CD4-positive, alpha-beta memory T cell (primary cell): ENCODE results near the gene TOB2. TPM values are rescaled to one million over a fixed set of nuclear protein-coding genes. Genes with fewer than 3 reads are reported as not detected.

Experiments used
- CTCF ChIA-PET: fragments of 350-600 bp; sonication (Branson Sonifier 250); formaldehyde crosslinking; loops from one replicate; lab custom pipeline; 2021; ENCODE audit warnings: inconsistent platforms; ENCODE audit not compliant: partially characterized antibody; lab: Charles Lee
- POLR2A ChIA-PET: fragments of 350-600 bp; sonication (Branson Sonifier 250); formaldehyde crosslinking; loops from one replicate; lab custom pipeline; 2021; ENCODE audit not compliant: partially characterized antibody; lab: Charles Lee
- DNase-seq, 5 donors: peaks; one replicate each; pipeline versions ENCODE4 v3.0.0 to v3.0.0-alpha.2; 2020 to 2022; ENCODE audit warnings: mixed read lengths in 1 of 5
- H3K27ac ChIP-seq: one replicate; pipeline ENCODE4 v1.7.0; 2013; ENCODE audit warnings: low read depth, low read length
- H3K27me3 ChIP-seq: 2 replicates; pipeline ENCODE4 v1.7.0; 2013; ENCODE audit warnings: mild to moderate bottlenecking, low read length, moderate library complexity; ENCODE audit not compliant: insufficient read depth
- H3K36me3 ChIP-seq: 2 replicates; pipeline ENCODE4 v1.7.0; 2013; ENCODE audit warnings: mild to moderate bottlenecking, low read length, moderate library complexity; ENCODE audit not compliant: insufficient read depth
- H3K4me1 ChIP-seq: 2 replicates; pipeline ENCODE4 v1.7.0; 2013; ENCODE audit warnings: mild to moderate bottlenecking, low read length, moderate library complexity; ENCODE audit not compliant: insufficient read depth
- H3K4me3 ChIP-seq, 2 donors: one replicate each; pipeline ENCODE4 v1.7.0; 2013; ENCODE audit warnings: low read length in 2 of 2, mild to moderate bottlenecking in 1 of 2
- H3K9me3 ChIP-seq, 2 donors: one replicate each; pipeline ENCODE4 v1.7.0; 2013; ENCODE audit warnings: low read length in 2 of 2, control low read depth in 1 of 2; ENCODE audit not compliant: control insufficient read depth in 1 of 2
- H3K27ac Mint-ChIP-seq, 7 donors: one replicate each; pipeline ENCODE4 v1.8.0; 2020 to 2021; ENCODE audit warnings: mixed read lengths in 7 of 7, mild to moderate bottlenecking in 6 of 7, inconsistent platforms in 3 of 7, moderate library complexity in 3 of 7
- H3K27me3 Mint-ChIP-seq, 2 donors: one replicate each; pipeline ENCODE4 v1.8.0; 2020 to 2021; ENCODE audit warnings: mixed read lengths in 2 of 2
- H3K36me3 Mint-ChIP-seq, 2 donors: one replicate each; pipeline ENCODE4 v1.8.0; 2020 to 2021; ENCODE audit warnings: mixed read lengths in 2 of 2, inconsistent platforms in 1 of 2, mild to moderate bottlenecking in 1 of 2
- H3K4me1 Mint-ChIP-seq, 4 donors: one replicate each; pipeline ENCODE4 v1.8.0; 2020 to 2021; ENCODE audit warnings: mixed read lengths in 4 of 4, mild to moderate bottlenecking in 1 of 4
- H3K4me3 Mint-ChIP-seq, 8 donors: one replicate each; pipeline ENCODE4 v1.8.0; 2020 to 2021; ENCODE audit warnings: mixed read lengths in 8 of 8, mild to moderate bottlenecking in 7 of 8, moderate library complexity in 6 of 8, inconsistent platforms in 3 of 8
- H3K9me3 Mint-ChIP-seq, 8 donors: one replicate each; pipeline ENCODE4 v1.8.0; 2020 to 2021; ENCODE audit warnings: mixed read lengths in 8 of 8, mild to moderate bottlenecking in 5 of 8, inconsistent platforms in 3 of 8, moderate library complexity in 1 of 8
- intact Hi-C: fragments of 100-400 bp; cut with micrococcal nuclease; formaldehyde crosslinking; loops from one replicate; pipeline ENCODE4 v1.15.1; 2023
- polyA plus RNA-seq, 2 donors: library from polyadenylated mRNA; unstranded; fragments of 300-500 nt; fragmentation: Illumina TruSeq; gene quantifications; one replicate each; pipeline ENCODE4 v1.2.3, GENCODE V29; 2021
- total RNA-seq, 2 experiments: library from RNA; stranded (reverse); gene quantifications; one replicate each; pipeline ENCODE4 v1.2.3, GENCODE V29; 2021

TOB2 gene
- total RNA-seq (10 to 100 TPM; 37.5 to 38.7 TPM), polyA plus RNA-seq (10 to 100 TPM in 1 of 2 donors, 1 to 10 TPM in 1; 9.6 to 26.5 TPM)

GRCh38 chr22:41446639-41447434 lies at the start of gene TOB2:
TSS of gene TOB2 (minus strand) at chr22:41446801. CDS start at chr22:41437345, 9,456 bp downstream.
- Mint-ChIP-seq H3K27ac (peak within 1 kb of the TSS; percentile 94 to 99 (median 96)), H3K4me1 (peaks cover 16 to 59% (median 28%) of the 10 kb centered on the region in 4 donors), H3K27me3 (peaks cover 0 to 2% of the 10 kb centered on the region in 2 donors), H3K4me3 (peak within 1 kb of the TSS; percentile 90 to 100 (median 96)), H3K36me3 (peaks cover 0 to 42% of the 10 kb centered on the region in 2 donors), H3K9me3 (peaks cover 0 to 6% (median 0%) of the 10 kb centered on the region in 8 donors)
- no peaks in the 10 kb centered on the region for H3K36me3 ChIP-seq
- H3K27ac ChIP-seq: peak within 1 kb of the TSS; percentile 87
- H3K4me3 ChIP-seq: peak within 1 kb of the TSS; percentile 71 to 96
- H3K9me3 ChIP-seq: no peaks in the 10 kb centered on the region
- POLR2A ChIA-PET: interaction anchor here (0.6 to 10.7 kb wide), 28 partner anchors 10 to 495 kb away, joined by 3 to 261 read pairs (median 6); partner anchors contain the start of genes ACO2, DESI1, EP300 and PHF5A
- CTCF ChIA-PET: interaction anchor here (1.1 to 2.0 kb wide), 2 partner anchors 22 to 220 kb away, joined by 4 to 7 read pairs; partner anchors contain the start of genes ACO2 and PHF5A
- H3K4me1 ChIP-seq: peaks cover 18% of the 10 kb centered on the region
- DNase-seq: peak; percentile 92 to 94 (median 93)
- no peaks in the 10 kb centered on the region for H3K27me3 ChIP-seq
- intact Hi-C loops: loop anchor here (2.0 to 10.0 kb wide), 3 partner anchors 138 to 495 kb away; partner anchors contain the start of genes DESI1, PMM1, RBX1 and XRCC6

- Mint-ChIP-seq H3K4me3 (no peak overlapping the region), H3K27me3 (no peaks in the 10 kb centered on the region), H3K4me1 (peaks cover 16 to 35% (median 24%) of the 10 kb centered on the region in 4 donors), H3K27ac (peak overlapping the region in 4 of 7 donors; percentile 35 to 84 (median 52)), H3K9me3 (no peaks in the 10 kb centered on the region), H3K36me3 (peaks cover 0 to 8% of the 10 kb centered on the region in 2 donors)
- Histone ChIP-seq H3K4me1 (no peaks in the 10 kb centered on the region), H3K36me3 (peaks cover 3% of the 10 kb centered on the region), H3K4me3 (no peak overlapping the region), H3K27ac (no peak overlapping the region), H3K27me3 (no peaks in the 10 kb centered on the region), H3K9me3 (no peaks in the 10 kb centered on the region)
- ChIA-PET POLR2A (no interaction called here), CTCF (interaction anchor here (0.8 kb wide), 1 partner anchor 87 kb away, joined by 3 read pairs; no protein-coding TSS in a partner anchor)
- DNase-seq: no peak
- intact Hi-C loops: no loop called here
Measured at GRCh38 chr22:41491374-41492100, 44.9 kb upstream of the TOB2 start.

GRCh38 chr22:41488596-41489385 lies 42.2 kb upstream of the TOB2 start:
- ChIA-PET POLR2A (interaction anchor here (0.6 to 0.8 kb wide), 2 partner anchors 13 to 42 kb away, joined by 3 read pairs; no protein-coding TSS in a partner anchor), CTCF (interaction anchor here (0.9 kb wide), 1 partner anchor 85 kb away, joined by 7 read pairs; no protein-coding TSS in a partner anchor)
- peaks cover 0 to 4% of the 10 kb centered on the region in 2 donors for H3K36me3 Mint-ChIP-seq

GRCh38 chr22:41488076-41488475 lies 41.5 kb upstream of the TOB2 start:
- Histone ChIP-seq H3K27me3 (no peaks in the 10 kb centered on the region), H3K9me3 (no peaks in the 10 kb centered on the region), H3K4me3 (no peak overlapping the region), H3K36me3 (no peaks in the 10 kb centered on the region), H3K27ac (no peak overlapping the region), H3K4me1 (peaks cover 5% of the 10 kb centered on the region)
- Mint-ChIP-seq H3K9me3 (no peaks in the 10 kb centered on the region), H3K4me1 (peaks cover 24 to 51% (median 35%) of the 10 kb centered on the region in 4 donors), H3K36me3 (peaks cover 0 to 4% of the 10 kb centered on the region in 2 donors), H3K4me3 (peak overlapping the region in 1 of 8 donors; percentile 6), H3K27me3 (no peaks in the 10 kb centered on the region), H3K27ac (no peak overlapping the region)
- intact Hi-C loops: no loop called here
- ChIA-PET POLR2A (interaction anchor here (0.8 kb wide), 1 partner anchor 13 kb away, joined by 3 read pairs; no protein-coding TSS in a partner anchor), CTCF (interaction anchor here (0.9 kb wide), 1 partner anchor 84 kb away, joined by 7 read pairs; no protein-coding TSS in a partner anchor)
- DNase-seq: no peak

More at GRCh38 chr22:41488596-41489385, 42.2 kb upstream of the TOB2 start:
- H3K4me1 ChIP-seq: peaks cover 5% of the 10 kb centered on the region
- no peak overlapping the region for H3K4me3 Mint-ChIP-seq
- H3K27me3 ChIP-seq: no peaks in the 10 kb centered on the region
- peak overlapping the region in 3 of 7 donors; percentile 17 to 84 (median 22) for H3K27ac Mint-ChIP-seq
- DNase-seq: no peak
- no peak overlapping the region for H3K4me3 ChIP-seq
- H3K9me3 ChIP-seq: no peaks in the 10 kb centered on the region
- H3K27ac ChIP-seq: no peak overlapping the region
- intact Hi-C loops: no loop called here
- no peaks in the 10 kb centered on the region for H3K27me3 Mint-ChIP-seq
- H3K4me1 Mint-ChIP-seq: peaks cover 23 to 48% (median 34%) of the 10 kb centered on the region in 4 donors
- no peaks in the 10 kb centered on the region for H3K9me3 Mint-ChIP-seq
- no peaks in the 10 kb centered on the region for H3K36me3 ChIP-seq

GRCh38 chr22:41487037-41487935 lies 40.7 kb upstream of the TOB2 start:
- H3K27ac Mint-ChIP-seq: peak overlapping the region in 1 of 7 donors; percentile 25

More at GRCh38 chr22:41487037-41487935, 40.7 kb upstream of the TOB2 start:
- no peaks in the 10 kb centered on the region for H3K9me3 Mint-ChIP-seq
- Histone ChIP-seq H3K27me3 (no peaks in the 10 kb centered on the region), H3K36me3 (no peaks in the 10 kb centered on the region), H3K9me3 (no peaks in the 10 kb centered on the region), H3K27ac (no peak overlapping the region), H3K4me3 (no peak overlapping the region), H3K4me1 (peaks cover 5% of the 10 kb centered on the region)
- H3K27me3 Mint-ChIP-seq: no peaks in the 10 kb centered on the region
- H3K4me1 Mint-ChIP-seq: peaks cover 29 to 58% (median 40%) of the 10 kb centered on the region in 4 donors
- DNase-seq: no peak
- ChIA-PET POLR2A (no interaction called here), CTCF (no interaction called here)
- peaks cover 0 to 4% of the 10 kb centered on the region in 2 donors for H3K36me3 Mint-ChIP-seq
- peak overlapping the region in 1 of 8 donors; percentile 56 for H3K4me3 Mint-ChIP-seq
- intact Hi-C loops: no loop called here
